Suprapubic skin (tissue), 4 donors: ENCODE measurements around the gene BRD3OS.

Source experiments
- CTCF ChIP-seq, 2 donors: fragments of 200-600 bp in 1 of 2; fragments of 450-650 bp in 1 of 2; sonication (generic) in 1 of 2; IDR thresholded peaks; one replicate each; pipeline ENCODE4 v1.5.1; 2016 to 2019; ENCODE audit warnings: antibody characterized with exemption in 2 of 2, mild to moderate bottlenecking in 1 of 2, moderate library complexity in 1 of 2
- EP300 ChIP-seq: sonication (generic); formaldehyde crosslinking; IDR thresholded peaks from one replicate; pipeline ENCODE4 v1.6.1; 2017; ENCODE audit warnings: antibody characterized with exemption
- POLR2A ChIP-seq, 2 donors: fragments of 450-650 bp; IDR thresholded peaks; one replicate each; pipeline ENCODE4 v1.6.1; 2017; ENCODE audit warnings: antibody characterized with exemption in 2 of 2, mild to moderate bottlenecking in 2 of 2, moderate library complexity in 2 of 2
- POLR2AphosphoS5 ChIP-seq, 3 donors: sonication (generic); formaldehyde crosslinking; IDR thresholded peaks; one replicate each; pipeline ENCODE4 v1.6.1; 2017; ENCODE audit warnings: antibody characterized with exemption in 3 of 3

GRCh38 chr9:133999851-134000265 lies 25.4 kb upstream of the BRD3OS start:
- TF ChIP-seq CTCF (IDR thresholded peaks at IDR 0.05) (no peak), POLR2A (IDR thresholded peaks at IDR 0.05) (no peak), POLR2AphosphoS5 (IDR thresholded peaks at IDR 0.05) (no peak), EP300 (no peak)
